Measurements from ENCODE around the gene FGF3.

Gene FGF3

DNA sequence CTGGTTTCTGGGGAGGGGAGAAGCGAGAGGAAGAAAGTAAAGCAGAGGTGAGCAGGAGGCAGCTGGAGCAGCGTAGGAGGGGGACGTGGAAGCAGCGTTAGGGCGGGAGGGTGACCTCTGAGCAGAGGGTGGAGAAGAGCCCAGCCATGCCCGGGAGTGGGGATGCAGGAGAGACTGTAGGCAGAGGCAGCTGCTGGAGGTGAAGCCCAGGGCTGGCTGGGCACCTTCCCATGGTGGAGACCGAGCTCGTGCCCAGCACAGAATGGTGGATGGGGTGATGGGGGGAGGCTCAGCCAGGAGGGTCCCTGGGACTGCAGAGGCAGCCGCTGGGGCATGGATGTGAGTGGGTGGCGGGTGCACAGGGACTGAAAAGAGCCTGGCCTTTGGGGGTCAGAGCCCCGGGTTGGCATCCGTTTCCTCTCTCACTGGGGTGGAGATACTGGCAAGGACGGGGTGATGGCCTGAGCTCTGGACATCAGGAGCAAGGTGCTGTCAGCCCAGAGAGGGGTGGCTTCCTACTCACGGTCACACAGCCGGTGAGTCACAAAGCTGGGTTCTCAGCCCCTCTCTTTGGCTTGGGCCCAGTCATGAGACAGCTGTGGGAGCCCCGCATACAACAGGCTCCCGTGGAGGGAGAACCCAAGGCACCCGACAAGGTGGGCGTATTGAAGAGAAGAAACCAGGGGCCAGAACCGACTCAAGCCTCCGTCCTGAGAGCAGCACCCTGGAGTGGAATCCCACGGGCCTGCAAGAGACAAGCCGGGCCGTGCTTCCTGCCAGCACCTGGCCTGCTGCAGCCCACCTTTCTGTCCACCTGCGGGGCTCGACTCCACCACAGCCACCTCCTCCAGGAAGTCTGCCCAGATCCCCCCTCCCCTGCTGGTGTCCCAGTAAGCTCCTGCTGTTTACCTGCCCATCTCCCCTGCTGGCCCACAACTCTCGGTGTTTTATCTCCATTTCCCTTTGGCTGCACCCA lies 45.8 kb upstream of the FGF3 start:
- no peak for TF ChIP-seq EZH2phosphoT487 (conservative IDR thresholded peaks at IDR 0.05; ENCODE audit: low read length)
- TF ChIP-seq, protein P1, sequence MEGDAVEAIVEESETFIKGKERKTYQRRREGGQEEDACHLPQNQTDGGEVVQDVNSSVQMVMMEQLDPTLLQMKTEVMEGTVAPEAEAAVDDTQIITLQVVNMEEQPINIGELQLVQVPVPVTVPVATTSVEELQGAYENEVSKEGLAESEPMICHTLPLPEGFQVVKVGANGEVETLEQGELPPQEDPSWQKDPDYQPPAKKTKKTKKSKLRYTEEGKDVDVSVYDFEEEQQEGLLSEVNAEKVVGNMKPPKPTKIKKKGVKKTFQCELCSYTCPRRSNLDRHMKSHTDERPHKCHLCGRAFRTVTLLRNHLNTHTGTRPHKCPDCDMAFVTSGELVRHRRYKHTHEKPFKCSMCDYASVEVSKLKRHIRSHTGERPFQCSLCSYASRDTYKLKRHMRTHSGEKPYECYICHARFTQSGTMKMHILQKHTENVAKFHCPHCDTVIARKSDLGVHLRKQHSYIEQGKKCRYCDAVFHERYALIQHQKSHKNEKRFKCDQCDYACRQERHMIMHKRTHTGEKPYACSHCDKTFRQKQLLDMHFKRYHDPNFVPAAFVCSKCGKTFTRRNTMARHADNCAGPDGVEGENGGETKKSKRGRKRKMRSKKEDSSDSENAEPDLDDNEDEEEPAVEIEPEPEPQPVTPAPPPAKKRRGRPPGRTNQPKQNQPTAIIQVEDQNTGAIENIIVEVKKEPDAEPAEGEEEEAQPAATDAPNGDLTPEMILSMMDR (IDR thresholded peaks at IDR 0.05; ENCODE audit: insufficient read depth, low read length, poor library complexity, severe bottlenecking), result no peak
- no peaks in the 10 kb centered on the region for H4K20me1 ChIP-seq (ENCODE audit: low read depth, low read length)
- no peaks in the 10 kb centered on the region for H3K9me3 ChIP-seq (ENCODE audit: insufficient read depth, low read length)
- H3K4me2 ChIP-seq (ENCODE audit: low read depth, low read length, poor library complexity, severe bottlenecking), result no peak overlapping the region
- no peaks in the 10 kb centered on the region for H3K79me2 ChIP-seq (ENCODE audit: insufficient read depth, low read length)
- H3K4me3 ChIP-seq (ENCODE audit: insufficient read depth, low read length, poor library complexity, severe bottlenecking), result no peak overlapping the region
- no peaks in the 10 kb centered on the region for H3K27me3 ChIP-seq (ENCODE audit: low read length)
- no peaks in the 10 kb centered on the region for H3K9me2 ChIP-seq (replicated peaks; ENCODE audit: insufficient read depth, low read length)
- no peak overlapping the region for H3K9ac ChIP-seq (ENCODE audit: low read length)
- H2AFZ ChIP-seq (ENCODE audit: low read depth, low read length, severe bottlenecking), result no peak overlapping the region
- no peaks in the 10 kb centered on the region for H3K36me3 ChIP-seq (ENCODE audit: low read length)
- no peaks in the 10 kb centered on the region for H3F3A ChIP-seq (ENCODE audit: insufficient read depth)
- no peak overlapping the region for H3K27ac ChIP-seq (ENCODE audit: low read depth, low read length)

DNA sequence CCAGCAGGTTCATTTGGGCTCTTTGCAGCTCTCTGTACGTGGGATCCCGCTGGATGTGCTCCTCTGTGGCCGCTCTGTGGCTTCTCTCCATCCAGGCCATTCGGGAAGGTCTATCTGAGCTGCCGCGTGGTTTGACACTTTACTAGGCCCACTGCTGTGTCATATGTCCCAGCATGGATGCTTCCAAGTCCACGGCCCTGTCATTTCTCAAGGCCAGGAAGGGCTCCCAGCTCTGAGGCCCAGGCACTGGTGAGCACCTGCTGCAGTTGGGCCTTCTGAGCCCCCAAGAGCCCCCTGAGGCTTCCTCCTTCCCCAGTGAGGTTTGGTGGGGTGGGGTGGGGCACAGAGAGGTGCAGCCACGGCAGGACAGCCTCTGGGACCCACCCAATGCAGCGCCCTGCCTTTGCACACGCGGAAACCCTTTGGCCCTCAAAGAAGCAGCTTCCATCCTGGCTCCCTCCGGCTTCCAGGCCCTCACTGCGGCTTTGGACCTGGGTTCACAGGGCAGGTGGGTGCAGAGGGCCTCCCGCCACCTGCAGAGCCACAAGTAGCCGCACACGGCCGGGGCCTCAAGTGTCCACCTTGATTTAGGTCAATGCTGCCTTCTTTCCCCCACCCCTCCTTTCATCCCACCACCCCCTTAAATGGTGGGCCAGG lies 44.5 kb upstream of the FGF3 start:
- H2AFZ ChIP-seq (ENCODE audit: low read depth, low read length, severe bottlenecking), result no peak overlapping the region
- no peaks in the 10 kb centered on the region for H3K36me3 ChIP-seq (ENCODE audit: low read length)
- H3K27ac ChIP-seq (ENCODE audit: low read depth, low read length), result no peak overlapping the region
- H3K4me3 ChIP-seq (ENCODE audit: insufficient read depth, low read length, poor library complexity, severe bottlenecking), result no peak overlapping the region
- H3F3A ChIP-seq (ENCODE audit: insufficient read depth), result no peaks in the 10 kb centered on the region
- TF ChIP-seq, protein P1 (IDR thresholded peaks at IDR 0.05; ENCODE audit: insufficient read depth, low read length, poor library complexity, severe bottlenecking), result no peak
- no peak for TF ChIP-seq EZH2phosphoT487 (conservative IDR thresholded peaks at IDR 0.05; ENCODE audit: low read length)
- no peaks in the 10 kb centered on the region for H3K9me2 ChIP-seq (replicated peaks; ENCODE audit: insufficient read depth, low read length)
- H3K27me3 ChIP-seq (ENCODE audit: low read length), result no peaks in the 10 kb centered on the region
- H3K9me3 ChIP-seq (ENCODE audit: insufficient read depth, low read length), result no peaks in the 10 kb centered on the region
- H3K79me2 ChIP-seq (ENCODE audit: insufficient read depth, low read length), result no peaks in the 10 kb centered on the region
- H3K4me2 ChIP-seq (ENCODE audit: low read depth, low read length, poor library complexity, severe bottlenecking), result no peak overlapping the region
- no peak overlapping the region for H3K9ac ChIP-seq (ENCODE audit: low read length)
- no peaks in the 10 kb centered on the region for H4K20me1 ChIP-seq (ENCODE audit: low read depth, low read length)

DNA sequence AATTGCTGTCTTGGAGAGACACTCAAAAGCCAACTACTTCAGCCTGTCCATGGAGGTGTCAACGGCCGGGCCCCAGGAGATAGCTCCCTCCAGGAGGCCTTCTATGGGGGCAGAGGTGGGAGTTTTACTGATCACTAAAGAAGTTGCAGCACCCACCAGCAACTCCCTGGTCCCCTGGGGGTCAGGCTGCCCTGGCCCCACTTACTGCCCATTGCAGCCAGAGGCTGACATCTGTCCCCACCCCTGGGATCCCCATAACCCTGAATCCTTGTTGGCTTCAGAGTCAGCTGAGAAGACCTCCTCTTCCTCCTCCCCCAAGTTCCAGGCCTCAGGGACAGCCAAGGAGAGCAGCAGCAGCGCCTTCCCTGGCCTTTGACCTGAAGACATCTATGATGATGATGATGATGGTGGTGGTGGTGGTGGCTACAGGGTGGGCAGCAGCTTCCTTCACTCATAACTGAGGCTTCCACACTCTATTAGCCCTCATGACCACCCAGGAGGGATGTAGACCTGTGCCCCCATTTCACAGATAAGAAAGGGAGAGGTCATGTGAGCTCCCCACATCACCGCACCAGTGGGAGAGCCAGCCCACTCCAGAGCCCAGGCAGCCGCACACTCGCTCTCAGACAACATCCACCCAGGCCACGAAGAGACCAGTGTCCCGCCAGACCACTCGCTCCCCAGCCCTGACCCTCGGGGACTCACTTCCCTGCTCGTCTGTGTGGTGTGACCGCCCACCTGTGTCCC lies 43.8 kb upstream of the FGF3 start:
- Histone ChIP-seq H3F3A (ENCODE audit: insufficient read depth) (no peaks in the 10 kb centered on the region), H3K79me2 (ENCODE audit: insufficient read depth, low read length) (no peaks in the 10 kb centered on the region), H3K4me3 (ENCODE audit: insufficient read depth, low read length, poor library complexity, severe bottlenecking) (no peak overlapping the region), H3K9ac (ENCODE audit: low read length) (no peak overlapping the region), H3K9me3 (ENCODE audit: insufficient read depth, low read length) (no peaks in the 10 kb centered on the region), H3K36me3 (ENCODE audit: low read length) (no peaks in the 10 kb centered on the region), H4K20me1 (ENCODE audit: low read depth, low read length) (no peaks in the 10 kb centered on the region), H3K9me2 (replicated peaks; ENCODE audit: insufficient read depth, low read length) (no peaks in the 10 kb centered on the region), H3K4me2 (ENCODE audit: low read depth, low read length, poor library complexity, severe bottlenecking) (no peak overlapping the region), H3K27ac (ENCODE audit: low read depth, low read length) (no peak overlapping the region), H3K27me3 (ENCODE audit: low read length) (no peaks in the 10 kb centered on the region), H2AFZ (ENCODE audit: low read depth, low read length, severe bottlenecking) (no peak overlapping the region)
- no peak for TF ChIP-seq EZH2phosphoT487 (conservative IDR thresholded peaks at IDR 0.05; ENCODE audit: low read length)
- TF ChIP-seq, protein P1 (IDR thresholded peaks at IDR 0.05; ENCODE audit: insufficient read depth, low read length, poor library complexity, severe bottlenecking), result no peak

Measured in SU-DHL-6 (cell line).